GM12873 (cell line): ENCODE results near the gene KRTAP22-2.

ENCODE experiments used
- TF ChIP-seq, protein P1 (sequence below): IDR thresholded peaks from 2 replicates; pipeline ENCODE4 v1.5.1; 2012; ENCODE audit warnings: low read depth, mild to moderate bottlenecking, moderate library complexity, low read length, control low read depth; ENCODE audit not compliant: insufficient read depth; ENCODE audit errors: missing control alignments

Gene KRTAP22-2

DNA sequence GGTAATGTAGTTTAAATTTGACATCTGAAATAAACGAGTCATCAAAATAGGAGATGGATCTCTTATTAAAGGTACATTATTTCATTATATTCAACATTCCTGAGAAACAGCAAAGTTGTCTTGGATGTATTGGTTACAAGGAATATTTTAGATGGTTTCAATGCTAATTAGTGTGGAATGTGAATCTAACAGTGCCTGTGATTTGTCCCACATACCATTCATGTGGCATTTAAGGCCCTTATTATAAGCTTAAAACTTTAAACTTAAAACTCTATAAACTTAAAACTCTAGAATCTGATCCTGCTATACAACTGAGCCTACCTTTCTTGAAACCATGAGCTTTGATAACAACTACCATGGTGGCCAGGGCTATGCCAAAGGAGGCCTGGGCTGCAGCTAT, 10.6 kb upstream of the KRTAP22-2 start, which contains the start of gene KRTAP22-1:
TSS of gene KRTAP22-1 (plus strand) at position 301 of the 400 bp plus-strand sequence.
- TF ChIP-seq, protein P1, sequence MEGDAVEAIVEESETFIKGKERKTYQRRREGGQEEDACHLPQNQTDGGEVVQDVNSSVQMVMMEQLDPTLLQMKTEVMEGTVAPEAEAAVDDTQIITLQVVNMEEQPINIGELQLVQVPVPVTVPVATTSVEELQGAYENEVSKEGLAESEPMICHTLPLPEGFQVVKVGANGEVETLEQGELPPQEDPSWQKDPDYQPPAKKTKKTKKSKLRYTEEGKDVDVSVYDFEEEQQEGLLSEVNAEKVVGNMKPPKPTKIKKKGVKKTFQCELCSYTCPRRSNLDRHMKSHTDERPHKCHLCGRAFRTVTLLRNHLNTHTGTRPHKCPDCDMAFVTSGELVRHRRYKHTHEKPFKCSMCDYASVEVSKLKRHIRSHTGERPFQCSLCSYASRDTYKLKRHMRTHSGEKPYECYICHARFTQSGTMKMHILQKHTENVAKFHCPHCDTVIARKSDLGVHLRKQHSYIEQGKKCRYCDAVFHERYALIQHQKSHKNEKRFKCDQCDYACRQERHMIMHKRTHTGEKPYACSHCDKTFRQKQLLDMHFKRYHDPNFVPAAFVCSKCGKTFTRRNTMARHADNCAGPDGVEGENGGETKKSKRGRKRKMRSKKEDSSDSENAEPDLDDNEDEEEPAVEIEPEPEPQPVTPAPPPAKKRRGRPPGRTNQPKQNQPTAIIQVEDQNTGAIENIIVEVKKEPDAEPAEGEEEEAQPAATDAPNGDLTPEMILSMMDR, result no peak

- TF ChIP-seq, protein P1, result no peak
Observed at GRCh38 chr21:30598802-30599201, 8.6 kb upstream of the KRTAP22-2 start, which contains the start of gene KRTAP6-2. Gene KRTAP6-2, minus strand, starts transcription at chr21:30598902. Its CDS starts 28 bp downstream, at chr21:30598874.

DNA sequence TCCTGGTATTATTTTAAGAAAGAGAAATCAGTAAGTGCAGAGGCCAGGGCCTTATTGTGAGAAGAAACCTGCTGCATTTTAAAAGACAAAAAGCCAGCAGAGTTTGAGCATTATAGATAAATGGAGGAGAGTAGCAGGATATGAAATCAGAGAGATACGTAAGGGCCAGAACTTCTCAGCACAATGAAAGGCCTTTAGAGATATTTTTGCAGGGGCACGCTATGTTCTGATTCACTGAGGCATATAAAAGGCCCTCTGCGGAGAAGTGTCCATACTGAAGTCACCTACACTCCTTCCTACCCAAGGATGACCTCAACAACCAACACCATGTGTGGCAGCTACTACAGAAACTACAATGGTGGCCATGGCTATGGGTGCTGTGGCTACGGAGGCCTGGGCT, 1.9 kb upstream of the KRTAP22-2 start, which contains the start of gene KRTAP6-3:
TSS of gene KRTAP6-3 (plus strand) at position 301 of the 400 bp plus-strand sequence. CDS start at position 307, 6 bp downstream.
- TF ChIP-seq, protein P1, result no peak

DNA sequence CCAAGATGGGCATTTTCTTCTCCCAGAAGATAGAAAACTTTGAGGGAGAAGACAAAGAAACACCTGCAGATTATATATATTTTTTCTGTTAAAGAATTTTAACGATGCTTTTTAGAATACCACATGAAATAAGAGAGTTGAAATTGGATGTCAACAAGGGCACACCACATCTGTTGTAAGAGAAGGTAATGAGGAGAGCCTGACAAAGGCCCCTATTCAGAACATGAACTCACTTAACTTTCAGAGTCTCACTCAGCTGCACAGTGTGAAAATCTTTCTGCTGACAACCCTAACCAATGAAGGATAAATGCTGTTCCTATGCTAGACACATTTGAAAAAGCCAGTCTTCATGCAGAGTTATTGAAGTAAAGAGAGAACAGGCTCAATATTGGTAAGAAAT, 7.3 kb downstream of the KRTAP22-2 start:
- TF ChIP-seq, protein P1, result no peak

DNA sequence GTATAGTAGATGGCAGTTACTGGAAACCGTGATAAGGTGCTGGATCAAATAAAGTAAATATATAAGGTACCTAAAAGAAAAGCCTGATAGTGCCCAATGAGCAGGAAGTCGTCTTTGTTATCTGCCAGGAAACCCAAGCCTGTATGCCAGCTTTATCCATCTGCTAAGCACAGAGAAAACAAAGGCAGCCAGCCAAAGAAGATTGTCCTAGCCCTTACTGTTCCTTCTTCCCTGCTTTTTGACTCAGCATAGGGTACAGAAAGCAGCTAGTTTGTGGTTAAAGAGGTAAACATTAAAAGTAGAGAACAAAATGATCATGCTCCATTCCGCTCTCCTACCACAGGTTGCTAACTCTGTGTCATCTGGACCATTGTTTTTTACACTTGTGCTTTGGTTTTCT, 10.1 kb downstream of the KRTAP22-2 start:
- TF ChIP-seq, protein P1, result no peak

DNA sequence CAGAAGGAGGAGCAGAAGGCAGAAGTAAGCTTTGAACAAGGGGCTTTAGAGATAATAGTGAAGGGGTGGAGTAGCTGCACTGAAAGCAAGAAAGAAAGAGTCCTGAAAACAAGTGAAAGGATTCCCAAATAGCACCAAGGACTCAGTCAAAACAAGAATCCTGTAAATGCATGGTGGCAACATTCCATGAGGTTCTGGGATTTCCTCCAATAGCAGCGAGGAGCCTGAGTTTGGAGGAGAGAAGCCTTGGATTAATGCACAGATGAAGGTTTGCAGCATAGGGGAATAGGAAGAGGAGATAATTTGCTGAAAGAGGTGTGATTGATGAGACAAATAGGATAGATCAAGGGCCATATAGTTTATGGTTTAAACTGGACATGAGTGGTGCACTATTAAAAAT, 10.9 kb downstream of the KRTAP22-2 start:
- TF ChIP-seq, protein P1, result no peak

DNA sequence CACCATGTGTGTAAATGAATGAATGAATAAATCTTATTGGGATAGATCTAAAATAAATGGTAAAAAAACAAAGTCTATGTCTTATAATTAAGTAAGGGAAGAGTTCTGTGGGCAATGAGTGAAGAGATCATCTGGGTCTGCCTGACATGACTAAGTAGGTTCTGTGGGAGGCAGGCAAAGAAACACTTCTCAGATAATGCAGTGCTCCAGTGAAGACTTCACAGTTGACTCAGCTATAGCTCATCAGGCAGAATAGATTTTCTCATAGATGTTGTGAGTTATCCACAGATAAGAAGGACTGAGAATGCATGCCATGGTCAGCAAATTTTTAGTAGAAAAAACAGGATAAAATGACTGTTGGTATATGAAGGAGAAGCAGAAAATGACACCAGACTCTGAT, 12.4 kb downstream of the KRTAP22-2 start:
- TF ChIP-seq, protein P1, result no peak
